Type B pancreatic cell (in vitro differentiated cells): ENCODE data around the gene TM4SF20. TPM values are rescaled to one million over a fixed set of nuclear protein-coding genes. Genes with fewer than 3 reads are reported as not detected.

Source experiments
- DNase-seq: peaks from one replicate; pipeline ENCODE4 v3.0.0; 2021; ENCODE audit warnings: mixed read lengths; ENCODE audit not compliant: unreplicated experiment; ENCODE audit errors: extremely low spot score
- H3K27ac Mint-ChIP-seq: 2 replicates; pipeline ENCODE4 v1.8.0; 2021; ENCODE audit warnings: mild to moderate bottlenecking, mixed read lengths
- H3K27me3 Mint-ChIP-seq: 2 replicates; pipeline ENCODE4 v1.8.0; 2021; ENCODE audit warnings: mixed read lengths
- H3K36me3 Mint-ChIP-seq: 2 replicates; pipeline ENCODE4 v1.8.0; 2021; ENCODE audit warnings: mixed read lengths
- H3K4me1 Mint-ChIP-seq: one replicate; pipeline ENCODE4 v1.8.0; 2021; ENCODE audit warnings: mixed read lengths; ENCODE audit not compliant: unreplicated experiment
- H3K4me3 Mint-ChIP-seq: 2 replicates; pipeline ENCODE4 v1.8.0; 2021; ENCODE audit warnings: mild to moderate bottlenecking, mixed read lengths
- H3K9me3 Mint-ChIP-seq: 2 replicates; pipeline ENCODE4 v1.8.0; 2021; ENCODE audit warnings: mixed read lengths
- CTCF ChIP-seq: fragments of 200-600 bp; sonication (generic); conservative IDR thresholded peaks from 2 replicates; pipeline ENCODE4 v1.5.0; 2021; ENCODE audit warnings: antibody characterized with exemption, mild to moderate bottlenecking
- total RNA-seq: library from RNA; stranded (reverse); gene quantifications from 2 replicates; pipeline ENCODE4 v1.2.1, GENCODE V29; 2021; ENCODE audit warnings: low replicate concordance

TM4SF20 gene
- total RNA-seq, 1 donor from 2014 or later = 3.7 TPM

- no peak for TF ChIP-seq CTCF
- H3K27ac Mint-ChIP-seq = no peak overlapping the region
- H3K27me3 Mint-ChIP-seq = no peaks in the 10 kb centered on the region
Measured at GRCh38 chr2:227395556-227395955, 16.4 kb upstream of the TM4SF20 start.

GRCh38 chr2:227394401-227394800 is 15.3 kb upstream of the TM4SF20 start:
- H3K4me3 Mint-ChIP-seq = no peak overlapping the region
- no peak for DNase-seq
- H3K9me3 Mint-ChIP-seq = no peaks in the 10 kb centered on the region
- H3K27me3 Mint-ChIP-seq = no peaks in the 10 kb centered on the region
- H3K36me3 Mint-ChIP-seq = no peaks in the 10 kb centered on the region
- no peak for TF ChIP-seq CTCF
- no peaks in the 10 kb centered on the region for H3K4me1 Mint-ChIP-seq
- H3K27ac Mint-ChIP-seq = no peak overlapping the region

More at GRCh38 chr2:227395556-227395955, 16.4 kb upstream of the TM4SF20 start:
- no peak overlapping the region for H3K4me3 Mint-ChIP-seq
- H3K36me3 Mint-ChIP-seq = no peaks in the 10 kb centered on the region
- H3K4me1 Mint-ChIP-seq = no peaks in the 10 kb centered on the region
- DNase-seq = no peak
- no peaks in the 10 kb centered on the region for H3K9me3 Mint-ChIP-seq

GRCh38 chr2:227390468-227391256 is 11.6 kb upstream of the TM4SF20 start:
- no peak for TF ChIP-seq CTCF
- no peak for DNase-seq
- Mint-ChIP-seq H3K27me3 (no peaks in the 10 kb centered on the region), H3K4me3 (no peak overlapping the region), H3K9me3 (no peaks in the 10 kb centered on the region), H3K27ac (no peak overlapping the region), H3K36me3 (no peaks in the 10 kb centered on the region), H3K4me1 (no peaks in the 10 kb centered on the region)

GRCh38 chr2:227389661-227390060 is 10.6 kb upstream of the TM4SF20 start:
- no peak for TF ChIP-seq CTCF
- Mint-ChIP-seq H3K27ac (no peak overlapping the region), H3K36me3 (no peaks in the 10 kb centered on the region), H3K9me3 (no peaks in the 10 kb centered on the region), H3K4me3 (no peak overlapping the region), H3K4me1 (no peaks in the 10 kb centered on the region), H3K27me3 (no peaks in the 10 kb centered on the region)
- DNase-seq = no peak

- Mint-ChIP-seq H3K9me3 (no peaks in the 10 kb centered on the region), H3K36me3 (no peaks in the 10 kb centered on the region), H3K27ac (no peak overlapping the region), H3K4me3 (no peak overlapping the region), H3K27me3 (no peaks in the 10 kb centered on the region), H3K4me1 (no peaks in the 10 kb centered on the region)
- no peak for DNase-seq
- TF ChIP-seq CTCF = no peak
Measured at GRCh38 chr2:227389231-227389630, 10.1 kb upstream of the TM4SF20 start.
